SK-N-SH (cell line): ENCODE measurements around the gene SIGLEC12.
"Not testable (repeated sequence)": the region's sequence is repeated elsewhere in the genome, so short reads cannot be mapped to it uniquely, and the experiment has no call there.

Source experiments
- CTCF ChIP-seq: fragments of 200-600 bp; sonication (generic); IDR thresholded peaks from 2 replicates; pipeline ENCODE4 v1.6.1; 2017; ENCODE audit warnings: antibody characterized with exemption, mild to moderate bottlenecking, moderate library complexity
- FOXM1 ChIP-seq: IDR thresholded peaks from 2 replicates; pipeline ENCODE4 v1.4.0; 2012; ENCODE audit warnings: low read depth, mild to moderate bottlenecking
- MEF2A ChIP-seq: IDR thresholded peaks from 2 replicates; pipeline ENCODE4 v1.4.0; 2012; ENCODE audit warnings: low read depth, borderline replicate concordance
- RAD21 ChIP-seq: IDR thresholded peaks from 2 replicates; pipeline ENCODE4 v1.6.1; 2012; ENCODE audit warnings: mild to moderate bottlenecking, low read length
- REST ChIP-seq: IDR thresholded peaks from 2 replicates; pipeline ENCODE4 v1.6.1; 2012; ENCODE audit warnings: mild to moderate bottlenecking, low read depth, low read length, moderate library complexity
- RFX5 ChIP-seq: IDR thresholded peaks from 2 replicates; pipeline ENCODE4 v1.6.1; 2012; ENCODE audit warnings: mild to moderate bottlenecking, improper control_type of control experiment, low read length
- TAF1 ChIP-seq: IDR thresholded peaks from 2 replicates; pipeline ENCODE4 v1.6.1; 2012; ENCODE audit warnings: low read depth, mild to moderate bottlenecking, low read length, moderate library complexity, borderline replicate concordance
- USF1 ChIP-seq: IDR thresholded peaks from 2 replicates; pipeline ENCODE4 v1.4.0; 2012; ENCODE audit warnings: low read depth, borderline replicate concordance
- USF2 ChIP-seq: fragments of 150-350 bp; IDR thresholded peaks from 2 replicates; pipeline ENCODE4 v1.6.1; 2017; ENCODE audit warnings: antibody characterized with exemption, low read length, low read depth, borderline replicate concordance

- not testable (repeated sequence) for TF ChIP-seq REST, USF1, CTCF, RFX5, TAF1, RAD21, USF2, FOXM1, MEF2A
These were observed 54.1 kb downstream of the SIGLEC12 start for GRCh38 chr19:51447510-51447909.
